ENCODE measurements around the gene AMT. TPM values are rescaled to one million over a fixed set of nuclear protein-coding genes. Genes with fewer than 3 reads are reported as not detected.

AMT gene
- total RNA-seq, 4 donors from 2014 or later = 7.0 to 20.8 (median 9.5) TPM

DNA sequence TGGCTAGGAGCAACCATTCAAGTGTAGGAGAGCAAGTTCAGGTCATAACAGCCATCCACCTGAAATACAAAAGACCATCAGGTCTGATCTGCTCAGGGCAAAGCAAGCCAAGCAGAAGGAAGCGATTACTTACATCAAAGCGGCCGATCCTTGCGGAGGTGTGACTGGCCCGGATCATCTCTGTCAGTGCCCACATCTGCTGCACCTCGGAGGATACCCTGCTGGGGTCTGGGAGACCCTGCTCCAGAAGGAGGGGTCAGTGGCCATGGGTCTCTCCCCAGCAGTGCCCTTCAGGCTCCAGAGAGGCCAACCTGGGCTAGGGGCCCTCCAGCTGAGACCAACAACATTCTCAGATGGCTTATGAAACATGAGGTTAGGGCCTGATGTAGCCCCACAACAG, 2.5 kb upstream of the AMT start:
- 89 to 93% methylated on average over 6 of the region's 6 CpGs for WGBS, 2 donors
- TF ChIP-seq, protein P1, sequence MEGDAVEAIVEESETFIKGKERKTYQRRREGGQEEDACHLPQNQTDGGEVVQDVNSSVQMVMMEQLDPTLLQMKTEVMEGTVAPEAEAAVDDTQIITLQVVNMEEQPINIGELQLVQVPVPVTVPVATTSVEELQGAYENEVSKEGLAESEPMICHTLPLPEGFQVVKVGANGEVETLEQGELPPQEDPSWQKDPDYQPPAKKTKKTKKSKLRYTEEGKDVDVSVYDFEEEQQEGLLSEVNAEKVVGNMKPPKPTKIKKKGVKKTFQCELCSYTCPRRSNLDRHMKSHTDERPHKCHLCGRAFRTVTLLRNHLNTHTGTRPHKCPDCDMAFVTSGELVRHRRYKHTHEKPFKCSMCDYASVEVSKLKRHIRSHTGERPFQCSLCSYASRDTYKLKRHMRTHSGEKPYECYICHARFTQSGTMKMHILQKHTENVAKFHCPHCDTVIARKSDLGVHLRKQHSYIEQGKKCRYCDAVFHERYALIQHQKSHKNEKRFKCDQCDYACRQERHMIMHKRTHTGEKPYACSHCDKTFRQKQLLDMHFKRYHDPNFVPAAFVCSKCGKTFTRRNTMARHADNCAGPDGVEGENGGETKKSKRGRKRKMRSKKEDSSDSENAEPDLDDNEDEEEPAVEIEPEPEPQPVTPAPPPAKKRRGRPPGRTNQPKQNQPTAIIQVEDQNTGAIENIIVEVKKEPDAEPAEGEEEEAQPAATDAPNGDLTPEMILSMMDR (IDR thresholded peaks at IDR 0.05) = no peak
- TF ChIP-seq EP300 (IDR thresholded peaks at IDR 0.05) (no peak), POLR2A (IDR thresholded peaks at IDR 0.05) (no peak)
- peaks cover 0 to 31% (median 6%) of the 10 kb centered on the region in 4 donors for H3K4me1 ChIP-seq

DNA sequence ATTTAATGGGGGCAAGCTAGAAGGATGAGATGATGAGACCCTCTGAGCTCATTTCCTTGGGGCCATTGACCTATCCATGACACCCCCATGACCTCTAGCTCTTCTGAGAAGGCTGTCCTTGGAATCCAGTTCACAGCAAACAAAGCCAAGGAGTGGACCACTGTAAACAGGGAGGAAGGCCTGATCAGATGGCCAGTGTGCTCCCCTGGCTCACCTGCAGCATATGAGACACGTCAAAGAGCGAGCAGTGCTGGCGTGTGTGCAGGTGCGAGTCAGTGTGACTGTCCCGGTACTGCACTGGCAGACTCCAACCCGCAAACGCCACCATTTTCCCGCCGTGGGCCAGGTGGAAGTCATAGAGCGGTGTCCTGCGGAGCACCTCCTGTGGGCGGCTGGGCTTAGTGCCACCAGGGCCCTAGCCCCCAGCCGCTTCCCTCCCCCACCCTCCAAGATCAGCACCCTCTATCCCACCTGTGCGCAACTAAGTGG, 339 bp downstream of the AMT start:
- WGBS, 2 donors = 25 to 45% methylated on average over 14 of the region's 14 CpGs
- H3K36me3 ChIP-seq = peaks cover 0 to 64% (median 4%) of the 10 kb centered on the region in 3 donors
- H3K4me3 ChIP-seq = peak overlapping the region; percentile 14 to 41 (median 32)
- H3K9me3 ChIP-seq = no peaks in the 10 kb centered on the region
- no peak for DNase-seq (ENCODE audit: low spot score in 2 of 2)
- peak overlapping the region in 3 of 4 donors; percentile 11 to 54 (median 32) for H3K27ac ChIP-seq
- peaks cover 0 to 26% (median 2%) of the 10 kb centered on the region in 4 donors for H3K4me1 ChIP-seq
- no peaks in the 10 kb centered on the region for H3K27me3 ChIP-seq
- TF ChIP-seq EP300 (IDR thresholded peaks at IDR 0.05) = no peak
- TF ChIP-seq POLR2A (IDR thresholded peaks at IDR 0.05) = no peak
- TF ChIP-seq, protein P1 (IDR thresholded peaks at IDR 0.05) = no peak

More for the DNA sequence above, 2.5 kb upstream of the AMT start:
- H3K36me3 ChIP-seq = peaks cover 0 to 40% (median 0%) of the 10 kb centered on the region in 3 donors
- no peak overlapping the region for H3K27ac ChIP-seq
- no peaks in the 10 kb centered on the region for H3K27me3 ChIP-seq
- H3K9me3 ChIP-seq = no peaks in the 10 kb centered on the region
- no peak for DNase-seq (ENCODE audit: low spot score in 2 of 2)
- no peak overlapping the region for H3K4me3 ChIP-seq

DNA sequence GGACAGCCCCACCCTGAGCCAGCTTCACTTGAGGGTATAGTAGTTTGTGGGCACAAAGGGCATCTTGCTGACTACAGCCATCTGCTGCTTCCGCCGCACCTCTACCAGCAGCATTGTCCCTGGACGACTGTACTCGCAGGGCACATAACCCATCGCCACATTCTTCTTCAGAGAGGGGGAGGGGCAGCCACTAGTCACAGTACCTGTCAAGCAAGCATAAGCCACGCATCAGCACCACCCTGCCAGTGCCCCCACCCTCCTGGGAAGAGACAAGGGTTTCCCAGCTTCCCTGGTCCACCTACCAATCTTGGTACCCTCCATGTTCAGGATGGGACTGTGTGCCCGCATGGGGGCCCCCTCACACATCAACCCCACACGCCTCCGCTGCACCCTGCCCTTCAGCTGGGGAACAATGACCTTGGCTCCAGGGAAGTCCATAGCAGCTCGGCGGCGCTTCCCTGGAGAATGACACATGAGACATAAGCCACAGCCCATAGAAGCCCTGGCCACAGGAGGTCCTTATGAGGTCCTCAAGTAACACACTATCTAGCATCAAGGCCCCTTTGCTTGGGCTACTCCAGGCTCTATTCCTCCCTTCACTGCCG, 4.7 kb downstream of the AMT start:
- H3K27me3 ChIP-seq = no peaks in the 10 kb centered on the region
- no peak for DNase-seq (ENCODE audit: low spot score in 2 of 2)
- H3K4me3 ChIP-seq = no peak overlapping the region
- H3K27ac ChIP-seq = peak overlapping the region in 2 of 4 donors; percentile 4 to 36
- TF ChIP-seq, protein P1 (IDR thresholded peaks at IDR 0.05) = no peak
- TF ChIP-seq POLR2A (IDR thresholded peaks at IDR 0.05) (no peak), EP300 (IDR thresholded peaks at IDR 0.05) (no peak)
- peaks cover 0 to 55% (median 4%) of the 10 kb centered on the region in 3 donors for H3K36me3 ChIP-seq
- H3K4me1 ChIP-seq = peaks cover 3 to 61% (median 21%) of the 10 kb centered on the region in 4 donors
- WGBS, 2 donors = 86 to 90% methylated on average over 12 to 13 of the region's 13 CpGs
- H3K9me3 ChIP-seq = no peaks in the 10 kb centered on the region

DNA sequence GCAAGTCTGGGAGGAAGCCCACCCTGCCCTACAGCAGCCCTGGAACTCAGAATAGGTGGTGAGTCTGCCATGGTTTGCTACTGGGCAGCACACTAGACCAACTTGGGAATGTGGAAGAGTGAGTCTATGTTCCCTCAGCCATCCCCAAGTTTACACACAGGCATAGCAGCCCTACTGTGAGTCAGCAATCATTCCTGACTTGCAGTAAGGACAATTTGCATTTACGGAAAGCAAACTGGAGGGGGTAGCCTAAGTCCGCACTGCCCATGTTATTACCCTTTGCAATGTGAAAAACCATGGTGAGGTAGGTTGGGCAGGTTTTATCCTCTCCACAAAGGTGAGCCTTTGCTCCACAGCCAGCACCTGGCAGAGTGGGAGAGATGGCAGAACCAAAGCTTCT, 5.4 kb downstream of the AMT start:
- H3K27me3 ChIP-seq = no peaks in the 10 kb centered on the region
- H3K36me3 ChIP-seq = peaks cover 0 to 55% (median 4%) of the 10 kb centered on the region in 3 donors
- TF ChIP-seq EP300 (IDR thresholded peaks at IDR 0.05) = no peak
- no peak for TF ChIP-seq POLR2A (IDR thresholded peaks at IDR 0.05)
- TF ChIP-seq, protein P1 (IDR thresholded peaks at IDR 0.05) = no peak
- H3K4me3 ChIP-seq = no peak overlapping the region
- H3K9me3 ChIP-seq = no peaks in the 10 kb centered on the region
- peak overlapping the region in 2 of 4 donors; percentile 4 to 36 for H3K27ac ChIP-seq
- DNase-seq (ENCODE audit: low spot score in 2 of 2) = no peak
- 91 to 100% methylated on average over 1 to 2 of the region's 2 CpGs for WGBS, 2 donors
- H3K4me1 ChIP-seq = peaks cover 3 to 55% (median 21%) of the 10 kb centered on the region in 4 donors

DNA sequence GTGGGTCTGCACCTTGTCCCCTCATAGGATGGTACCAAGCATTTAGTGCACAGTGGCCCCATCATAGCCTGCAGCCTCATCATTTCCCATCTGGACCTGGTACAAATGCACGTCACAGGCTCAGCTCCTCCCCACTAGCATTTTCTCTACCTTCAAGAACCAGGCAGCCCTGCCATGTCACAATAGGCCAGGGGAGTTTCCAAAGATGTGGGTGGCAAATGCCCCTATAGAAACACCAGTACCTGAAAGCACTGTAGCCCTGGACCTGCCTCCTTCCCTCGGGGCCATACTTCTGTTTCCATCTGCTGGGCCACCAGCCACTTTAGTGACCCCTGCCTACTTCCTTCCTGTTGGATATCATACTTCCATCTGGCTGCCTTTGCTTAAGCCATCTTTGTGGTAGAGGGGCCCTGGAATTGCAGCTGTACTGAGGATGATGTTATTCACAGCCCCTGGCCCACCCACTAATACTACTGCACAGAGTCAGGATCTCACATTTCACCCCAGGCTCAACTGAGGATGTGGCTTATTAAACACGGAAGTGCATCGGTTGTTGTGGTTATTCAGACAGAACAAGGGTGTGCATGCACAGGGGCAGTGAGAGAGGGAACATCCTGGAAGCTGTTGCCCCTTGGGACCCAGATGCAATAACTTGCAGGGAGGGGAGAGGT, 6.2 kb downstream of the AMT start:
- WGBS, 2 donors = 28 to 29% methylated on average over 4 of the region's 4 CpGs
- no peak overlapping the region for H3K4me3 ChIP-seq
- H3K27me3 ChIP-seq = no peaks in the 10 kb centered on the region
- TF ChIP-seq, protein P1 (IDR thresholded peaks at IDR 0.05) = no peak
- no peak for TF ChIP-seq POLR2A (IDR thresholded peaks at IDR 0.05)
- TF ChIP-seq EP300 (IDR thresholded peaks at IDR 0.05) = no peak
- H3K36me3 ChIP-seq = peaks cover 0 to 55% (median 4%) of the 10 kb centered on the region in 3 donors
- no peaks in the 10 kb centered on the region for H3K9me3 ChIP-seq
- no peak for DNase-seq (ENCODE audit: low spot score in 2 of 2)
- peak overlapping the region in 3 of 4 donors; percentile 36 to 49 (median 43) for H3K27ac ChIP-seq
- peaks cover 3 to 47% (median 20%) of the 10 kb centered on the region in 4 donors for H3K4me1 ChIP-seq

All from tibial nerve (tissue), 4 donors.